IPS DF 6.9 (cell line): ENCODE measurements around the gene CCR7.

ENCODE experiments used
- DNase-seq: peaks from one replicate; pipeline ENCODE4 v3.0.0-alpha.2; 2013; ENCODE audit warnings: low read depth, low spot score
- H3K27ac ChIP-seq: one replicate; pipeline ENCODE4 v1.5.1; 2013; ENCODE audit warnings: low read length, control low read depth
- H3K27me3 ChIP-seq: 2 replicates; pipeline ENCODE4 v1.6.1; 2013; ENCODE audit warnings: mild to moderate bottlenecking, low read length; ENCODE audit not compliant: control insufficient read depth, insufficient read depth
- H3K36me3 ChIP-seq: 2 replicates; pipeline ENCODE4 v1.6.1; 2013; ENCODE audit warnings: low read length; ENCODE audit not compliant: control insufficient read depth, insufficient read depth
- H3K4me1 ChIP-seq: 2 replicates; pipeline ENCODE4 v1.6.1; 2013; ENCODE audit warnings: low read length; ENCODE audit not compliant: control insufficient read depth, insufficient read depth
- H3K4me3 ChIP-seq: 2 replicates; pipeline ENCODE4 v1.5.1; 2013; ENCODE audit warnings: mild to moderate bottlenecking, low read length
- H3K9me3 ChIP-seq: 2 replicates; pipeline ENCODE4 v1.6.1; 2013; ENCODE audit warnings: low read length, inconsistent platforms; ENCODE audit not compliant: control insufficient read depth, insufficient read depth
- WGBS: extraction: QIAGEN DNeasy Blood & Tissue Kit; methylation state at CpG from one replicate; pipeline ENCODE4 v1.1.7; 2013; ENCODE audit warnings: mixed read lengths, missing lambda C conversion rate; ENCODE audit not compliant: insufficient read length, insufficient coverage; 5-methylcytosine and 5-hydroxymethylcytosine counted together

CCR7 gene

GRCh38 chr17:40511136-40511535 lies 54.1 kb downstream of the CCR7 start:
- Histone ChIP-seq H3K4me3 (no peak overlapping the region), H3K4me1 (peaks cover 4% of the 10 kb centered on the region), H3K9me3 (no peaks in the 10 kb centered on the region), H3K27me3 (no peaks in the 10 kb centered on the region), H3K27ac (no peak overlapping the region), H3K36me3 (no peaks in the 10 kb centered on the region)
- no peak for DNase-seq
- no CpG with 5 or more reads among the region's 2 CpGs for WGBS

- Histone ChIP-seq H3K27me3 (no peaks in the 10 kb centered on the region), H3K4me1 (peaks cover 4% of the 10 kb centered on the region), H3K4me3 (no peak overlapping the region), H3K36me3 (no peaks in the 10 kb centered on the region), H3K27ac (no peak overlapping the region), H3K9me3 (no peaks in the 10 kb centered on the region)
- no CpG with 5 or more reads among the region's 8 CpGs for WGBS
- DNase-seq = no peak
Observed at GRCh38 chr17:40510328-40510648, 55.0 kb downstream of the CCR7 start.

- no peak for DNase-seq
- H3K27me3 ChIP-seq = no peaks in the 10 kb centered on the region
- H3K36me3 ChIP-seq = no peaks in the 10 kb centered on the region
- no peak overlapping the region for H3K27ac ChIP-seq
- no CpG with 5 or more reads among the region's 10 CpGs for WGBS
- H3K9me3 ChIP-seq = no peaks in the 10 kb centered on the region
- H3K4me1 ChIP-seq = peaks cover 4% of the 10 kb centered on the region
- no peak overlapping the region for H3K4me3 ChIP-seq
Observed at GRCh38 chr17:40509626-40510327, 55.5 kb downstream of the CCR7 start.

GRCh38 chr17:40506786-40507185 lies 58.5 kb downstream of the CCR7 start:
- Histone ChIP-seq H3K9me3 (no peaks in the 10 kb centered on the region), H3K27me3 (no peaks in the 10 kb centered on the region), H3K4me3 (no peak overlapping the region), H3K4me1 (peaks cover 4% of the 10 kb centered on the region), H3K36me3 (no peaks in the 10 kb centered on the region), H3K27ac (no peak overlapping the region)
- no CpG with 5 or more reads among the region's 5 CpGs for WGBS
- no peak for DNase-seq
